A549 (cell line): Measurements from ENCODE around the gene DNMT3A.

Experiments used
- CHD2 ChIP-seq: fragments of 150-350 bp; IDR thresholded peaks from 2 replicates; pipeline ENCODE4 v1.6.1; 2014; ENCODE audit warnings: low read length; ENCODE audit not compliant: partially characterized antibody
- CTCF ChIP-seq: fragments of >200 bp; sonication (Bioruptor Twin); formaldehyde crosslinking; IDR thresholded peaks from 3 replicates; pipeline ENCODE4 v1.5.1; 2016
- HDAC2 ChIP-seq: fragments of 200-600 bp; sonication (generic); IDR thresholded peaks from 2 replicates; pipeline ENCODE4 v1.6.1; 2016
- HMGXB4 ChIP-seq: fragments of 250-450 bp; sonication (Bioruptor Pico); IDR thresholded peaks from 2 replicates; pipeline ENCODE4 v1.5.0; 2021; ENCODE audit warnings: mild to moderate bottlenecking, moderate library complexity, borderline replicate concordance
- PBX3 ChIP-seq: IDR thresholded peaks from 2 replicates; pipeline ENCODE4 v1.6.1; 2012
- POLR2A ChIP-seq: IDR thresholded peaks from 2 replicates; pipeline ENCODE4 v1.6.1; 2012; ENCODE audit warnings: mild to moderate bottlenecking, low read length
- RFX5 ChIP-seq: fragments of 450-650 bp; IDR thresholded peaks from 2 replicates; pipeline ENCODE4 v1.7.1; 2014; ENCODE audit warnings: antibody characterized with exemption, mild to moderate bottlenecking, moderate library complexity
- USF2 ChIP-seq: fragments of 450-650 bp; IDR thresholded peaks from 2 replicates; pipeline ENCODE4 v1.6.1; 2014; ENCODE audit warnings: antibody characterized with exemption

GRCh38 chr2:25368660-25369059 is 26.9 kb upstream of the DNMT3A start:
- no peak for TF ChIP-seq CTCF
- TF ChIP-seq PBX3, result no peak
- TF ChIP-seq HMGXB4, result no peak
- no peak for TF ChIP-seq RFX5
- no peak for TF ChIP-seq POLR2A
- no peak for TF ChIP-seq USF2
- no peak for TF ChIP-seq CHD2
- TF ChIP-seq HDAC2, result no peak
